ENCODE results near the gene JAKMIP1. TPM values are rescaled to one million over a fixed set of nuclear protein-coding genes. Genes with fewer than 3 reads are reported as not detected.

JAKMIP1 gene
- under 1 TPM; 0.14 TPM for total RNA-seq
- long read RNA-seq, donor 1, result 0 reads
- long read RNA-seq, donor 2, result 0 reads

- intact Hi-C loops (cut with DNase I), result no loop called here
- peak; percentile 77 for DNase-seq (ENCODE audit: low spot score)
Observed at GRCh38 chr4:6200011-6200921, at the start of gene JAKMIP1. Gene JAKMIP1, minus strand, starts transcription at chr4:6200549. Its CDS starts 87,699 bp downstream, at chr4:6112850.

GRCh38 chr4:6248394-6248793 lies 48.0 kb upstream of the JAKMIP1 start:
- intact Hi-C loops (cut with DNase I), result loop anchor here in 1 of 2 donors (5.0 kb wide), 1 partner anchor 84 kb away; no protein-coding TSS in a partner anchor
- peak; percentile 28 for DNase-seq (ENCODE audit: low spot score)

GRCh38 chr4:6246170-6246634 lies 45.9 kb upstream of the JAKMIP1 start:
- intact Hi-C loops (cut with DNase I), result loop anchor here in 1 of 2 donors (5.0 kb wide), 1 partner anchor 86 kb away; no protein-coding TSS in a partner anchor
- peak; percentile 44 for DNase-seq (ENCODE audit: low spot score)

GRCh38 chr4:6245246-6246169 lies 45.2 kb upstream of the JAKMIP1 start:
- intact Hi-C loops (cut with DNase I), result loop anchor here in 1 of 2 donors (5.0 kb wide), 1 partner anchor 87 kb away; no protein-coding TSS in a partner anchor
- peak; percentile 72 for DNase-seq (ENCODE audit: low spot score)

- DNase-seq (ENCODE audit: low spot score), result peak; percentile 76
- intact Hi-C loops (cut with DNase I), result no loop called here
Observed at GRCh38 chr4:6242271-6243029, 42.1 kb upstream of the JAKMIP1 start.

- DNase-seq (ENCODE audit: low spot score), result peak; percentile 62
- intact Hi-C loops (cut with DNase I), result no loop called here
Observed at GRCh38 chr4:6241062-6241845, 40.9 kb upstream of the JAKMIP1 start.

GRCh38 chr4:6239968-6240367 lies 39.6 kb upstream of the JAKMIP1 start:
- DNase-seq (ENCODE audit: low spot score), result peak; percentile 60
- intact Hi-C loops (cut with DNase I), result no loop called here

- intact Hi-C loops (cut with DNase I), result no loop called here
- DNase-seq (ENCODE audit: low spot score), result peak; percentile 72
Observed at GRCh38 chr4:6239486-6239885, 39.1 kb upstream of the JAKMIP1 start.

GRCh38 chr4:6236816-6237390 lies 36.6 kb upstream of the JAKMIP1 start:
- DNase-seq (ENCODE audit: low spot score), result peak; percentile 62

GRCh38 chr4:6235901-6236640 lies 35.7 kb upstream of the JAKMIP1 start:
- intact Hi-C loops (cut with DNase I), result no loop called here
- peak; percentile 31 for DNase-seq (ENCODE audit: low spot score)

More at GRCh38 chr4:6236816-6237390, 36.6 kb upstream of the JAKMIP1 start:
- intact Hi-C loops (cut with DNase I), result no loop called here

- DNase-seq (ENCODE audit: low spot score), result peak; percentile 44
- intact Hi-C loops (cut with DNase I), result no loop called here
Observed at GRCh38 chr4:6235012-6235411, 34.7 kb upstream of the JAKMIP1 start.

GRCh38 chr4:6233929-6234328 lies 33.6 kb upstream of the JAKMIP1 start:
- DNase-seq (ENCODE audit: low spot score), result no peak
- intact Hi-C loops (cut with DNase I), result no loop called here

- no peak for DNase-seq (ENCODE audit: low spot score)
- intact Hi-C loops (cut with DNase I), result no loop called here
Observed at GRCh38 chr4:6232836-6233785, 32.8 kb upstream of the JAKMIP1 start.

GRCh38 chr4:6231663-6232165 lies 31.4 kb upstream of the JAKMIP1 start:
- intact Hi-C loops (cut with DNase I), result no loop called here
- no peak for DNase-seq (ENCODE audit: low spot score)

GRCh38 chr4:6230827-6231662 lies 30.7 kb upstream of the JAKMIP1 start:
- peak; percentile 52 for DNase-seq (ENCODE audit: low spot score)
- intact Hi-C loops (cut with DNase I), result no loop called here

All from posterior vena cava (tissue), 2 donors.